Kidney tubule cell (primary cell): Measurements from ENCODE around the gene TSPY2.
"Not testable (repeated sequence)": the region's sequence is repeated elsewhere in the genome, so short reads cannot be mapped to it uniquely, and the experiment has no call there.

Source experiments
- DNase-seq: peaks from one replicate; pipeline ENCODE4 v3.0.0-alpha.2; 2018; ENCODE audit warnings: low spot score

Gene TSPY2, protein sequence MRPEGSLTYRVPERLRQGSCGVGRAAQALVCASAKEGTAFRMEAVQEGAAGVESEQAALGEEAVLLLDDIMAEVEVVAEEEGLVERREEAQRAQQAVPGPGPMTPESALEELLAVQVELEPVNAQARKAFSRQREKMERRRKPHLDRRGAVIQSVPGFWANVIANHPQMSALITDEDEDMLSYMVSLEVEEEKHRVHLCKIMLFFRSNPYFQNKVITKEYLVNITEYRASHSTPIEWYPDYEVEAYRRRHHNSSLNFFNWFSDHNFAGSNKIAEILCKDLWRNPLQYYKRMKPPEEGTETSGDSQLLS

GRCh38 chrY:6245923-6246322, at the start of gene TSPY2:
TSPY2 (plus strand) TSS chrY:6246223; CDS start chrY:6246269, 46 bp downstream.
- DNase-seq = not testable (repeated sequence)

DNA sequence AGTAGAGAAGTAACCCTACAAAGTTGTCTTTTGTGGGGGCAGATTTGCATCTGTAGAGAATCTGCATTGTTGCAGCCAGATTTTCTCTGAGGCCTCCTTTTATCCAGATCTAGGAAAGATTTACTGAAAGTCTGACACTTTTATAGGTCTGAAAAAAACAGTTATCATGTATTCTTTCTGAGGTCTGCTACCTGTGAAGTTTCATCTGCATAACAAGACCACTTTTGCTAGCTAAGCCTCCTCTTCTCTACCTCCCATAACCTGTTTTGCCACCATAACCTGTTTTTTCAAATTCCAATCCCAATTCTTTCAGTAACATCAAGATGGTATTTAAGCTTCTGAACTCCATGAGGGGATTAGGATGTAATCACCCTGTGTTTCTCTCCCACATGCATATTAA, 36.5 kb upstream of the TSPY2 start:
- DNase-seq = not testable (repeated sequence)

DNA sequence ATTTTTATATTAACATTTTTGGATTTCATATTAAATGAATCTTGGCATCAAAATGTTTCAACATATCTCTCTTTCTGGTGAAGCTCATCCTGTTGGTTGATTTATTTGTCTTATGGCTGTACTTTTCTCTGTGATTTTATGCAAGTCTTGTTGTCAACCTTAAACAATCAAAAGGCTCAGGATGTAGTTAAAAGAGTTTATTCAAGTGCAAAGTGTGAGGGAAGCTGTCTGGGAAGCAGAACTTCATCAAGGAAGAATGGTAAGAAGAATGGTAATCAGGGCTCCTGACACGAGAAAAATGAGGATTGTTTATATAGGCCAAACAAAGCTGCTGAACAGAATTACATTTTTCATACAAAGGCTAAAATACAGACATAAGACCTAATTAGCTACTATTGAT, 29.0 kb upstream of the TSPY2 start:
- DNase-seq = not testable (repeated sequence)

DNA sequence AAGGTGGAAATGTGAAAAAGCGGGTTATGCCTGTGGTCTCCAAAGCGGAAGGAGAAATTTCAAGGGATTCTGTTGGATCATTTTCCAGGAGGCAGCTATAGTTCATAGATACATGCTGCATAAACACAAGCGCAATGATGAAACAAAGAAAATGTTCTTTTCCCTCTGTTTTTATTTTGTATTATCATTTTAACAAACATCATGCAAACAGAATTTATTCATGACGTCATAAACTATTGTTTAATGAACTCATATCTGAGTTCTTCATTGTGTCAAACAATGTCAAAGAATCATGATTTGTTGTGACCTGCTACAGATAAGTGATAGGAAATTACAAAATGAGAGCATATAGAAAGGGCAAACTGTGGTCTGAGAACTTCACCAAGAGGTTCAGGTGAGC, 23.8 kb downstream of the TSPY2 start:
- DNase-seq = not testable (repeated sequence)
